HK-2 (cell line): ENCODE data around the gene AGBL4.

Source experiments
- DNase-seq: peaks from one replicate; pipeline ENCODE4 v3.0.0-alpha.2; 2018; ENCODE audit not compliant: unreplicated experiment

AGBL4 gene

DNA sequence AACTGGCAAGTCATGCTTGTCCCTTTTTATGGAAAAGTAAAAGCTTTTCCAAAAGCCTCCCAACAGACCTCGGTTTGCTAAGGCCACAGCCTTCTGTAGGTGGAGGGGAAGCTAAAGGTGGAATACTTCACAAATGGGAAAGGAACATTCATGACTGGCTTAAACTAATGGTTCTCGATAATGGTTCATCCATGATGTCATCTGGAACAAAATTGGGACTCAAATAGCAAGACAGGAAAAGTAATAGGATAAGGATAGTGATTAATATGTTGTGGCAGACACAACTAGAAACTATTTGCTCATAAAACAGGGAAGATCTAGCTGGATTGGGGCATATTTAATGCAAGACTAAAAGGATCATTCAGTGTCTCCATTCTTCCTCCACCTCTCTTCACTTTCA is 1535.0 kb downstream of the AGBL4 start:
- DNase-seq: no peak
